ENCODE results near the gene RAB3GAP2.
"Not testable (repeated sequence)": the region's sequence is repeated elsewhere in the genome, so short reads cannot be mapped to it uniquely, and the experiment has no call there.

The RAB3GAP2 gene

GRCh38 chr1:220189750-220190347, 82.4 kb downstream of the RAB3GAP2 start:
- peaks cover 42 to 49% of the 10 kb centered on the region in 2 donors for H3K36me3 ChIP-seq (ENCODE audit: control insufficient read depth in 1 of 2, insufficient read depth in 2 of 2, low read length in 2 of 2)
- no peaks in the 10 kb centered on the region for H3K4me1 ChIP-seq (ENCODE audit: control insufficient read depth in 1 of 2, insufficient read depth in 2 of 2, low read length in 2 of 2)
- H3K27me3 ChIP-seq (ENCODE audit: low read depth, low read length) = no peaks in the 10 kb centered on the region
- H3K4me3 ChIP-seq (ENCODE audit: low read depth in 1 of 2, low read length in 2 of 2) = no peak overlapping the region
- H3K9me3 ChIP-seq (ENCODE audit: control insufficient read depth in 1 of 2, low read length in 2 of 2) = no peaks in the 10 kb centered on the region
- no peak overlapping the region for H3K27ac ChIP-seq (ENCODE audit: low read length)

GRCh38 chr1:220188538-220188937, 83.7 kb downstream of the RAB3GAP2 start:
- peaks cover 42 to 47% of the 10 kb centered on the region in 2 donors for H3K36me3 ChIP-seq (ENCODE audit: control insufficient read depth in 1 of 2, insufficient read depth in 2 of 2, low read length in 2 of 2)
- H3K9me3 ChIP-seq (ENCODE audit: control insufficient read depth in 1 of 2, low read length in 2 of 2) = no peaks in the 10 kb centered on the region
- H3K27me3 ChIP-seq (ENCODE audit: low read depth, low read length) = no peaks in the 10 kb centered on the region
- no peak overlapping the region for H3K27ac ChIP-seq (ENCODE audit: low read length)
- H3K4me1 ChIP-seq (ENCODE audit: control insufficient read depth in 1 of 2, insufficient read depth in 2 of 2, low read length in 2 of 2) = no peaks in the 10 kb centered on the region
- H3K4me3 ChIP-seq (ENCODE audit: low read depth in 1 of 2, low read length in 2 of 2) = no peak overlapping the region

- Histone ChIP-seq H3K36me3 (ENCODE audit: control insufficient read depth in 1 of 2, insufficient read depth in 2 of 2, low read length in 2 of 2) (peaks cover 35 to 36% of the 10 kb centered on the region in 2 donors), H3K27ac (ENCODE audit: low read length) (no peak overlapping the region), H3K4me3 (ENCODE audit: low read depth in 1 of 2, low read length in 2 of 2) (no peak overlapping the region), H3K9me3 (ENCODE audit: control insufficient read depth in 1 of 2, low read length in 2 of 2) (no peaks in the 10 kb centered on the region), H3K4me1 (ENCODE audit: control insufficient read depth in 1 of 2, insufficient read depth in 2 of 2, low read length in 2 of 2) (no peaks in the 10 kb centered on the region), H3K27me3 (ENCODE audit: low read depth, low read length) (no peaks in the 10 kb centered on the region)
Measured at GRCh38 chr1:220186752-220187151, 85.5 kb downstream of the RAB3GAP2 start.

GRCh38 chr1:220184506-220184905, 87.7 kb downstream of the RAB3GAP2 start:
- Histone ChIP-seq H3K9me3 (ENCODE audit: control insufficient read depth in 1 of 2, low read length in 2 of 2) (no peaks in the 10 kb centered on the region), H3K27me3 (ENCODE audit: low read depth, low read length) (no peaks in the 10 kb centered on the region), H3K36me3 (ENCODE audit: control insufficient read depth in 1 of 2, insufficient read depth in 2 of 2, low read length in 2 of 2) (peaks cover 33 to 36% of the 10 kb centered on the region in 2 donors), H3K4me1 (ENCODE audit: control insufficient read depth in 1 of 2, insufficient read depth in 2 of 2, low read length in 2 of 2) (no peaks in the 10 kb centered on the region), H3K4me3 (ENCODE audit: low read depth in 1 of 2, low read length in 2 of 2) (no peak overlapping the region), H3K27ac (ENCODE audit: low read length) (no peak overlapping the region)

GRCh38 chr1:220182656-220183055, 89.6 kb downstream of the RAB3GAP2 start:
- Histone ChIP-seq H3K36me3 (ENCODE audit: control insufficient read depth in 1 of 2, insufficient read depth in 2 of 2, low read length in 2 of 2) (peaks cover 25 to 28% of the 10 kb centered on the region in 2 donors), H3K27ac (ENCODE audit: low read length) (no peak overlapping the region), H3K4me3 (ENCODE audit: low read depth in 1 of 2, low read length in 2 of 2) (no peak overlapping the region), H3K27me3 (ENCODE audit: low read depth, low read length) (no peaks in the 10 kb centered on the region), H3K9me3 (ENCODE audit: control insufficient read depth in 1 of 2, low read length in 2 of 2) (no peaks in the 10 kb centered on the region), H3K4me1 (ENCODE audit: control insufficient read depth in 1 of 2, insufficient read depth in 2 of 2, low read length in 2 of 2) (no peaks in the 10 kb centered on the region)

- no peak overlapping the region for H3K27ac ChIP-seq (ENCODE audit: low read length)
- no peaks in the 10 kb centered on the region for H3K27me3 ChIP-seq (ENCODE audit: low read depth, low read length)
- H3K36me3 ChIP-seq (ENCODE audit: control insufficient read depth in 1 of 2, insufficient read depth in 2 of 2, low read length in 2 of 2) = peaks cover 25% of the 10 kb centered on the region in 2 donors
- H3K9me3 ChIP-seq (ENCODE audit: control insufficient read depth in 1 of 2, low read length in 2 of 2) = no peaks in the 10 kb centered on the region
- no peaks in the 10 kb centered on the region for H3K4me1 ChIP-seq (ENCODE audit: control insufficient read depth in 1 of 2, insufficient read depth in 2 of 2, low read length in 2 of 2)
- no peak overlapping the region for H3K4me3 ChIP-seq (ENCODE audit: low read depth in 1 of 2, low read length in 2 of 2)
Measured at GRCh38 chr1:220182111-220182510, 90.1 kb downstream of the RAB3GAP2 start.

- no peaks in the 10 kb centered on the region for H3K27me3 ChIP-seq (ENCODE audit: low read depth, low read length)
- no peak overlapping the region for H3K27ac ChIP-seq (ENCODE audit: low read length)
- H3K4me3 ChIP-seq (ENCODE audit: low read depth in 1 of 2, low read length in 2 of 2) = no peak overlapping the region
- H3K36me3 ChIP-seq (ENCODE audit: control insufficient read depth in 1 of 2, insufficient read depth in 2 of 2, low read length in 2 of 2) = peaks cover 17 to 45% of the 10 kb centered on the region in 2 donors
- H3K4me1 ChIP-seq (ENCODE audit: control insufficient read depth in 1 of 2, insufficient read depth in 2 of 2, low read length in 2 of 2) = no peaks in the 10 kb centered on the region
- H3K9me3 ChIP-seq (ENCODE audit: control insufficient read depth in 1 of 2, low read length in 2 of 2) = no peaks in the 10 kb centered on the region
Measured at GRCh38 chr1:220176540-220176939, 95.7 kb downstream of the RAB3GAP2 start.

GRCh38 chr1:220170836-220171526, 101.3 kb downstream of the RAB3GAP2 start:
- peaks cover 47 to 49% of the 10 kb centered on the region in 2 donors for H3K36me3 ChIP-seq (ENCODE audit: control insufficient read depth in 1 of 2, insufficient read depth in 2 of 2, low read length in 2 of 2)
- H3K4me3 ChIP-seq (ENCODE audit: low read depth in 1 of 2, low read length in 2 of 2) = no peak overlapping the region
- H3K9me3 ChIP-seq (ENCODE audit: control insufficient read depth in 1 of 2, low read length in 2 of 2) = no peaks in the 10 kb centered on the region
- no peaks in the 10 kb centered on the region for H3K27me3 ChIP-seq (ENCODE audit: low read depth, low read length)
- H3K4me1 ChIP-seq (ENCODE audit: control insufficient read depth in 1 of 2, insufficient read depth in 2 of 2, low read length in 2 of 2) = no peaks in the 10 kb centered on the region
- no peak overlapping the region for H3K27ac ChIP-seq (ENCODE audit: low read length)

GRCh38 chr1:220169887-220170286, 102.4 kb downstream of the RAB3GAP2 start:
- H3K27ac ChIP-seq (ENCODE audit: low read length); H3K4me1 ChIP-seq (ENCODE audit: control insufficient read depth in 1 of 2, insufficient read depth in 2 of 2, low read length in 2 of 2); H3K4me3 ChIP-seq (ENCODE audit: low read depth in 1 of 2, low read length in 2 of 2); H3K27me3 ChIP-seq (ENCODE audit: low read depth, low read length); H3K9me3 ChIP-seq (ENCODE audit: control insufficient read depth in 1 of 2, low read length in 2 of 2): not testable (repeated sequence)
- peaks cover 47 to 49% of the 10 kb centered on the region in 2 donors for H3K36me3 ChIP-seq (ENCODE audit: control insufficient read depth in 1 of 2, insufficient read depth in 2 of 2, low read length in 2 of 2)

GRCh38 chr1:220166853-220167252, 105.4 kb downstream of the RAB3GAP2 start:
- Histone ChIP-seq H3K27me3 (ENCODE audit: low read depth, low read length) (no peaks in the 10 kb centered on the region), H3K27ac (ENCODE audit: low read length) (no peak overlapping the region), H3K4me1 (ENCODE audit: control insufficient read depth in 1 of 2, insufficient read depth in 2 of 2, low read length in 2 of 2) (no peaks in the 10 kb centered on the region), H3K36me3 (ENCODE audit: control insufficient read depth in 1 of 2, insufficient read depth in 2 of 2, low read length in 2 of 2) (peaks cover 35 to 38% of the 10 kb centered on the region in 2 donors), H3K9me3 (ENCODE audit: control insufficient read depth in 1 of 2, low read length in 2 of 2) (no peaks in the 10 kb centered on the region), H3K4me3 (ENCODE audit: low read depth in 1 of 2, low read length in 2 of 2) (no peak overlapping the region)

- no peak overlapping the region for H3K27ac ChIP-seq (ENCODE audit: low read length)
- H3K4me3 ChIP-seq (ENCODE audit: low read depth in 1 of 2, low read length in 2 of 2) = no peak overlapping the region
- no peaks in the 10 kb centered on the region for H3K9me3 ChIP-seq (ENCODE audit: control insufficient read depth in 1 of 2, low read length in 2 of 2)
- peaks cover 31 to 34% of the 10 kb centered on the region in 2 donors for H3K36me3 ChIP-seq (ENCODE audit: control insufficient read depth in 1 of 2, insufficient read depth in 2 of 2, low read length in 2 of 2)
- H3K4me1 ChIP-seq (ENCODE audit: control insufficient read depth in 1 of 2, insufficient read depth in 2 of 2, low read length in 2 of 2) = no peaks in the 10 kb centered on the region
- H3K27me3 ChIP-seq (ENCODE audit: low read depth, low read length) = no peaks in the 10 kb centered on the region
Measured at GRCh38 chr1:220164517-220164916, 107.7 kb downstream of the RAB3GAP2 start.

- Histone ChIP-seq H3K9me3 (ENCODE audit: control insufficient read depth in 1 of 2, low read length in 2 of 2) (no peaks in the 10 kb centered on the region), H3K27ac (ENCODE audit: low read length) (no peak overlapping the region), H3K36me3 (ENCODE audit: control insufficient read depth in 1 of 2, insufficient read depth in 2 of 2, low read length in 2 of 2) (peaks cover 28 to 34% of the 10 kb centered on the region in 2 donors), H3K4me3 (ENCODE audit: low read depth in 1 of 2, low read length in 2 of 2) (no peak overlapping the region), H3K27me3 (ENCODE audit: low read depth, low read length) (no peaks in the 10 kb centered on the region), H3K4me1 (ENCODE audit: control insufficient read depth in 1 of 2, insufficient read depth in 2 of 2, low read length in 2 of 2) (no peaks in the 10 kb centered on the region)
Measured at GRCh38 chr1:220164116-220164515, 108.1 kb downstream of the RAB3GAP2 start.

Data from muscle layer of duodenum (tissue), 2 donors.